GM19351 (cell line): ENCODE results near the gene TTYH1.
"Not testable (repeated sequence)": the region's sequence is repeated elsewhere in the genome, so short reads cannot be mapped to it uniquely, and the experiment has no call there.

Experiments used
- ATAC-seq: cut with Tn5 transposase; IDR thresholded peaks from one replicate; pipeline ENCODE4 v1.9.1; 2021; ENCODE audit warnings: mild to moderate bottlenecking, moderate library complexity; ENCODE audit not compliant: unreplicated experiment

TTYH1 gene

GRCh38 chr19:54436628-54437252 is 21.5 kb downstream of the TTYH1 start:
- no peak for ATAC-seq

- no peak for ATAC-seq
These were observed 24.0 kb downstream of the TTYH1 start for GRCh38 chr19:54439174-54439851.

GRCh38 chr19:54440641-54441040 is 25.4 kb downstream of the TTYH1 start:
- no peak for ATAC-seq

GRCh38 chr19:54444737-54445136 is 29.5 kb downstream of the TTYH1 start:
- no peak for ATAC-seq

- ATAC-seq = not testable (repeated sequence)
These were observed 31.1 kb downstream of the TTYH1 start for GRCh38 chr19:54446349-54446748.

- ATAC-seq = no peak
These were observed 32.9 kb downstream of the TTYH1 start for GRCh38 chr19:54448040-54448773.

- peak; percentile 84 for ATAC-seq
These were observed 33.8 kb downstream of the TTYH1 start, which contains the start of gene LENG8 for GRCh38 chr19:54448774-54449700. TSS of gene LENG8 (plus strand) at chr19:54449199. CDS start at chr19:54451345, 2,146 bp downstream.

- no peak for ATAC-seq
These were observed 34.4 kb downstream of the TTYH1 start for GRCh38 chr19:54449701-54450069.

GRCh38 chr19:54451331-54451871 is 36.1 kb downstream of the TTYH1 start:
- ATAC-seq = no peak

GRCh38 chr19:54451997-54452396 is 36.7 kb downstream of the TTYH1 start:
- ATAC-seq = no peak

- no peak for ATAC-seq
These were observed 37.4 kb downstream of the TTYH1 start for GRCh38 chr19:54452626-54453025.

- ATAC-seq = no peak
These were observed 38.9 kb downstream of the TTYH1 start for GRCh38 chr19:54453921-54454780.

GRCh38 chr19:54454781-54455675 is 39.8 kb downstream of the TTYH1 start:
- no peak for ATAC-seq

- ATAC-seq = no peak
These were observed 40.6 kb downstream of the TTYH1 start for GRCh38 chr19:54455786-54456422.

GRCh38 chr19:54456423-54457373 is 41.4 kb downstream of the TTYH1 start:
- ATAC-seq = no peak

GRCh38 chr19:54457773-54458647 is 42.7 kb downstream of the TTYH1 start:
- no peak for ATAC-seq
